HUDEP-2 (cell line): Measurements from ENCODE around the gene BPHL.
A peak's percentile ranks its signal among the peaks of the same experiment; 100 is the strongest.
"Not testable (repeated sequence)": the region's sequence is repeated elsewhere in the genome, so short reads cannot be mapped to it uniquely, and the experiment has no call there.

Source experiments
- DNase-seq, 76 experiments: peaks; one replicate each; lab custom pipeline; 2025; ENCODE audit not compliant: unreplicated experiment in 76 of 76; lab: John Stamatoyannopoulos, UW

The BPHL gene

GRCh38 chr6:3151691-3152090, 33.2 kb downstream of the BPHL start:
- no peak for DNase-seq

GRCh38 chr6:3152689-3153088, 34.2 kb downstream of the BPHL start:
- DNase-seq: no peak

- DNase-seq: not testable (repeated sequence)
Measured at GRCh38 chr6:3155416-3155815, 36.9 kb downstream of the BPHL start.

- DNase-seq: peak in 40 of 76 experiments; percentile 19 to 62 (median 38)
Measured at GRCh38 chr6:3156184-3157130, 37.9 kb downstream of the BPHL start.

GRCh38 chr6:3157131-3157933, 38.8 kb downstream of the BPHL start, which contains the start of gene TUBB2A:
TUBB2A (minus strand) TSS chr6:3157544; CDS start chr6:3157463, 81 bp downstream.
- DNase-seq: peak in 72 of 76 experiments; percentile 38 to 95 (median 82)

- peak in 75 of 76 experiments; percentile 24 to 97 (median 90) for DNase-seq
Measured at GRCh38 chr6:3159805-3160781, 41.6 kb downstream of the BPHL start.

GRCh38 chr6:3162067-3162497, 43.6 kb downstream of the BPHL start:
- DNase-seq: peak in 73 of 76 experiments; percentile 23 to 87 (median 60)

- peak in 72 of 76 experiments; percentile 24 to 97 (median 68) for DNase-seq
Measured at GRCh38 chr6:3162565-3163247, 44.2 kb downstream of the BPHL start.

GRCh38 chr6:3163248-3163594, 44.7 kb downstream of the BPHL start:
- peak in 4 of 76 experiments; percentile 39 to 57 (median 52) for DNase-seq

GRCh38 chr6:3164388-3164787, 45.9 kb downstream of the BPHL start:
- DNase-seq: no peak

- DNase-seq: no peak
Measured at GRCh38 chr6:3165631-3166534, 47.4 kb downstream of the BPHL start.

GRCh38 chr6:3166535-3167225, 48.2 kb downstream of the BPHL start:
- DNase-seq: not testable (repeated sequence)

GRCh38 chr6:3168046-3168445, 49.5 kb downstream of the BPHL start:
- DNase-seq: not testable (repeated sequence)

GRCh38 chr6:3170676-3171075, 52.2 kb downstream of the BPHL start:
- DNase-seq: not testable (repeated sequence)

GRCh38 chr6:3171313-3172175, 53.0 kb downstream of the BPHL start:
- DNase-seq: not testable (repeated sequence)

- not testable (repeated sequence) for DNase-seq
Measured at GRCh38 chr6:3172789-3173188, 54.3 kb downstream of the BPHL start.

- not testable (repeated sequence) for DNase-seq
Measured at GRCh38 chr6:3173636-3174089, 55.2 kb downstream of the BPHL start.
